GM23248 (cell line): ENCODE data around the gene ZMAT5. TPM values are rescaled to one million over a fixed set of nuclear protein-coding genes. Genes with fewer than 3 reads are reported as not detected.

Experiments used
- DNase-seq: peaks from one replicate; pipeline ENCODE4 v3.0.0-alpha.2; 2015
- H2AFZ ChIP-seq: fragments of 200-600 bp; sonication (generic); 2 replicates; pipeline ENCODE4 v1.6.1; 2016; ENCODE audit warnings: antibody characterized with exemption
- H3F3A ChIP-seq: fragments of 200-600 bp; sonication (generic); 2 replicates; pipeline ENCODE4 v1.6.1; 2016; ENCODE audit warnings: mild to moderate bottlenecking, antibody characterized with exemption, mixed run types; ENCODE audit not compliant: insufficient read depth
- H3K27ac ChIP-seq: fragments of 200-600 bp; sonication (generic); 2 replicates; pipeline ENCODE4 v1.5.1; 2016; ENCODE audit warnings: mild to moderate bottlenecking
- H3K27me3 ChIP-seq: fragments of 200-600 bp; sonication (generic); replicated peaks from 2 replicates; pipeline ENCODE4 v1.6.1; 2016; ENCODE audit warnings: mild to moderate bottlenecking; ENCODE audit not compliant: insufficient read depth
- H3K36me3 ChIP-seq: fragments of 200-600 bp; sonication (generic); 2 replicates; pipeline ENCODE4 v1.6.1; 2016; ENCODE audit warnings: low read depth, mild to moderate bottlenecking
- H3K4me1 ChIP-seq: fragments of 200-600 bp; sonication (generic); 2 replicates; pipeline ENCODE4 v1.6.1; 2016; ENCODE audit warnings: mild to moderate bottlenecking; ENCODE audit not compliant: insufficient read depth
- H3K4me2 ChIP-seq: fragments of 200-600 bp; sonication (generic); one replicate; pipeline ENCODE4 v1.6.1; 2016; ENCODE audit warnings: mild to moderate bottlenecking; ENCODE audit not compliant: unreplicated experiment
- H3K4me3 ChIP-seq: fragments of 200-600 bp; sonication (generic); 2 replicates; pipeline ENCODE4 v1.5.1; 2016; ENCODE audit warnings: mild to moderate bottlenecking
- H3K79me2 ChIP-seq: fragments of 200-600 bp; sonication (generic); 2 replicates; pipeline ENCODE4 v1.6.1; 2016; ENCODE audit warnings: mild to moderate bottlenecking; ENCODE audit not compliant: insufficient read depth
- H3K9ac ChIP-seq: fragments of 200-600 bp; sonication (generic); 2 replicates; pipeline ENCODE4 v1.6.1; 2016; ENCODE audit warnings: mild to moderate bottlenecking
- H3K9me2 ChIP-seq: fragments of 200-600 bp; sonication (generic); 2 replicates; pipeline ENCODE4 v1.6.1; 2016; ENCODE audit warnings: mixed run types, mild to moderate bottlenecking, moderate library complexity; ENCODE audit not compliant: insufficient read depth
- H3K9me3 ChIP-seq: fragments of 200-600 bp; sonication (generic); one replicate; pipeline ENCODE4 v1.6.1; 2017; ENCODE audit warnings: low read depth
- H4K20me1 ChIP-seq: fragments of 200-600 bp; sonication (generic); 2 replicates; pipeline ENCODE4 v1.6.0; 2016; ENCODE audit not compliant: insufficient read depth
- EZH2 ChIP-seq: fragments of 200-600 bp; sonication (generic); IDR thresholded peaks from 2 replicates; pipeline ENCODE4 v1.6.1; 2018; ENCODE audit warnings: antibody characterized with exemption, mild to moderate bottlenecking; ENCODE audit not compliant: insufficient read depth, poor library complexity, severe bottlenecking
- EZH2phosphoT487 ChIP-seq: fragments of 200-600 bp; sonication (generic); IDR thresholded peaks from 2 replicates; pipeline ENCODE4 v1.6.1; 2018; ENCODE audit warnings: antibody characterized with exemption, moderate library complexity, mild to moderate bottlenecking, low read depth; ENCODE audit not compliant: insufficient read depth
- WGBS, 2 experiments: methylation state at CpG; one replicate each; pipeline ENCODE4 v1.1.6; 2015 to 2017; ENCODE audit warnings: low lambda C conversion rate in 2 of 2, low coverage in 1 of 2; ENCODE audit errors: missing lambda C conversion rate in 2 of 2; 5-methylcytosine and 5-hydroxymethylcytosine counted together
- in situ Hi-C: fragments of 300-500 bp; cut with MboI; formaldehyde crosslinking; loops from 2 replicates; pipeline ENCODE4 v1.15.0; 2020
- polyA plus RNA-seq: library from polyadenylated mRNA; unstranded; fragments of >200 nt; fragmentation: Nextera tagmentation; extraction: Ambion mirVana; gene quantifications from 2 replicates; pipeline ENCODE4 v1.2.1, GENCODE V29; 2016
- total RNA-seq: library from RNA; depleted of rRNA; stranded (reverse); fragments of >200 nt; shearing (Covaris generic); gene quantifications from 2 replicates; pipeline ENCODE4 v1.2.3, GENCODE V29; 2014

The ZMAT5 gene
- total and polyA plus RNA-seq, 2 experiments from 2014 or later, result 11.3 to 35.8 TPM

DNA sequence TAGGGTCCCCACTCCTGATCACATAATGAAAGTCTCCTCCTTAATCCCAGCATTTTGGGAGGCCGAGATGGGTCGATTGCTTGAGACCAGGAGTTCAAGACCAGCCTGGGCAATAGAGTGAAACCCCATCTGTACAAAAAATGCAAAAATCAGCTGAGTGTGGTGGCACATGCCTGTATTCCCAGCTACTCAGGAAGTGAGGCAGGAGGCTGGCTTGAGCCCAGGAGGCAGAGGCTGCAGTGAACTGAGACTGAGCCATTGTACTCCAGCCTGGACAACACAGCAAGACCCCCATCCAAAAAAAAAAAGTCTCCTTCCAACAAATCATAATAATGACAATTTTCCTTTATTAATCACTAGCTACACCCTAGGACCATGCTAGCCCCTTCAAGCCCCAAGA is 15.1 kb downstream of the ZMAT5 start:
- Histone ChIP-seq H3K9me3 (no peaks in the 10 kb centered on the region), H2AFZ (no peak overlapping the region), H4K20me1 (no peaks in the 10 kb centered on the region; the same call in 1 of the 2 replicates), H3K4me1 (no peaks in the 10 kb centered on the region), H3F3A (no peaks in the 10 kb centered on the region), H3K27me3 (no peaks in the 10 kb centered on the region), H3K9me2 (no peaks in the 10 kb centered on the region), H3K36me3 (no peaks in the 10 kb centered on the region), H3K4me2 (no peak overlapping the region), H3K79me2 (no peaks in the 10 kb centered on the region), H3K27ac (no peak overlapping the region), H3K4me3 (no peak overlapping the region), H3K9ac (no peak overlapping the region)
- in situ Hi-C loops, result no loop called here
- 94 to 95% methylated on average over 2 of the region's 2 CpGs for WGBS, 2 experiments
- DNase-seq, result no peak
- TF ChIP-seq EZH2, result no peak
- TF ChIP-seq EZH2phosphoT487, result no peak

DNA sequence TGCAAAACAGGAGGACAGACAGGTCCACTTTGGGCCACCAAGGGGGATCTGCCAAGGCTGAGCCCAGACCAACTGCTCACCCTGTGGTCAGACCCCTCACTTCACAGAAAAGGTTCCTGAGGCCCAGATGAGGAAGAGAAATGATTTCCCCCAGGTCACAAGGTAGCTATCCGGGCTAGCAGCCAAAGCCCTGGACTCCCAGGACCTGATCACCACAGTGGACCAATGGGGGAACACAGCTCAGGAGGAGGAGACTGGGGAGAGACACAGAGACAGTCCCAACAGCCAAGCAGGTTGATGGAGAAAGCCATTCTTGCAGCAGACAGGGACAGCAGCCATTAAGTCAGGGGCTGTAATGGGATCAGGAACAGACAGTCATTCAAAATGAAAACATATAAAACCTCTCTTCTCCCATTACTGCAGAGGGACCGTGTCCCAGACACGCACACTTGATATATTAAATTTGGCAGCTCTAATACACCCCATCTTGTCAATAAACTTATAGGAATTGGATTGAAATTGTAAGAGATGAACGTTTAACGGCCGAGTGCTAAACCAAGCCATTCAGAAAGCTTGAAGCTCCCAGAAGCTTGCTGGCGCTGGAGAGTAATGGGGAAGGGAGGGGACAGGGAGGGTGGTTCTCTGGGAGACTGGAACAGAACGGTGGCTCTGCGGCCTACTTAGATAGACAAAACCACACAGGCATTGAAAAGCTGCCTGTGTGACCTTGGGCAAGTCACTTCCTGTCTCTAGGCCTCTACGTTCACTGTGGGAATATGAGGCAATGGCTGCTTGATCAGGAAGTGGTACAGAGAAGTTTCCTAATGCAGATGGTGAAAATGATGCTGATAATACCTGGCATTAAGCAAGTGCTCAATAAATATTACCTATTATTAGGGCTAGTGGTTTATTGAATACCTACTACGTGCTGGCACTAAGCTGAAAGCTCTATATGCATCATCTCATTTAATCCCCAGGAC is 16.0 kb downstream of the ZMAT5 start:
- Histone ChIP-seq H3K9ac (no peak overlapping the region), H3K9me2 (no peaks in the 10 kb centered on the region), H3K4me1 (no peaks in the 10 kb centered on the region), H3K4me2 (no peak overlapping the region), H3F3A (no peaks in the 10 kb centered on the region), H4K20me1 (no peaks in the 10 kb centered on the region; the same call in 1 of the 2 replicates), H3K36me3 (no peaks in the 10 kb centered on the region), H3K27ac (no peak overlapping the region), H3K79me2 (no peaks in the 10 kb centered on the region), H3K4me3 (no peak overlapping the region), H3K27me3 (no peaks in the 10 kb centered on the region), H3K9me3 (no peaks in the 10 kb centered on the region), H2AFZ (no peak overlapping the region)
- TF ChIP-seq EZH2 (no peak), EZH2phosphoT487 (no peak)
- 90 to 93% methylated on average over 11 of the region's 11 CpGs for WGBS, 2 experiments
- DNase-seq, result no peak
- in situ Hi-C loops, result no loop called here

DNA sequence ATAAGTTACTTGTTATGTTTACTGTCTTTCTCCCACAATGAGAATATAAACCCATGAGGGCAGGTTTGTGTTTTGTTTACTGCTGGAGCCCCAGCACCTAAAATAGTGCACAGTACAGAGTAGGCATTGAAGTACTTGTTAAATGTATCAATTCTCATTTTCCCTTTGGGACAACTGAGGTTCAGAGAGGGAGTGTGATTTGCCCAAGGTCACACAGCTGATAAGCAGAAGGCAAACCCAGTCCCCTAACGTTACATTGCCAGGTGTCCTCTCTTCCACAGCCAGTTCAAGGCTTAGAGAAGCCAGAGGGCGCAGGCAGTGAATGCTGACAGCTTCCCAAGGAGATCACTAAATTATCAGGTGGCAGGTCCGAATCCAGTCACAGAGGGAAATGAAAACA is 16.8 kb downstream of the ZMAT5 start:
- 94 to 96% methylated on average over 3 of the region's 3 CpGs for WGBS, 2 experiments
- Histone ChIP-seq H3K27me3 (no peaks in the 10 kb centered on the region), H3K36me3 (no peaks in the 10 kb centered on the region), H3K9me2 (no peaks in the 10 kb centered on the region), H3K4me3 (no peak overlapping the region), H2AFZ (no peak overlapping the region), H3K79me2 (no peaks in the 10 kb centered on the region), H3K9me3 (no peaks in the 10 kb centered on the region), H3K4me2 (no peak overlapping the region), H3K9ac (no peak overlapping the region), H3F3A (no peaks in the 10 kb centered on the region), H3K4me1 (no peaks in the 10 kb centered on the region; the same call in 1 of the 2 replicates), H3K27ac (no peak overlapping the region), H4K20me1 (no peaks in the 10 kb centered on the region; the same call in 1 of the 2 replicates)
- DNase-seq, result no peak
- TF ChIP-seq EZH2phosphoT487 (no peak), EZH2 (no peak)
- in situ Hi-C loops, result no loop called here

DNA sequence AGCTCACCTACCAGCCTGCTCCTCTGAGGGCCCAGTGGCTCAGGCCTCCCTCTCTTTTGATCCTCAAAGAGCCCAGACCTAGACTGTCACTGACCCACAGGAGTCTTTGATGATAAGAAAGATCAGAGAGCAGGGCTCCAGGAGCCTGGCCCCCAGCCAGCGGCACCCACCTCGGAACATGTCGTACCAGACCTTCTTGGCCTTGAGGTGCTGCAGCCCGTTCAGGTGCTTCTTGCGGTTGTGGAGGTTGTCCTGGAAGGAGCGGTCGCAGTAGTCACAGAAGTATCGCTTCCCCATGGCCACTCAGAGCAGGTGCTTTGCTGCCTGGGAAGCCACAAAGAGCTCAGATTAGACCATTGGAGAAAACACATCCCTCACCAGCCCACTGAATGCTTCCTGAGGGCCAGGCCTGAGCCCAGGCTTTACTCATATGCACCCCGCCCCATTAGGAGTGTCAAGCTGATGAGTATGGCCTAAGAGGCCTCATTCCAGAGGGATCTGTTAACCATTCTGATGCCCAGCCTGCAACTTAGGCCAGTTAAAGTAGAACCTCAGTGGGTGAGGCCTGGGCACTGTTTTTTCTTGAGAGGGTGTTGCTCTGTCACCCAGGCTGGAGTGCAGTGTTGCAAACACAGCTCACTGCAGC is 18.4 kb downstream of the ZMAT5 start:
- Histone ChIP-seq H3K79me2 (no peaks in the 10 kb centered on the region), H4K20me1 (no peaks in the 10 kb centered on the region; the same call in 1 of the 2 replicates), H3F3A (no peaks in the 10 kb centered on the region), H3K4me1 (no peaks in the 10 kb centered on the region; the same call in 1 of the 2 replicates), H2AFZ (no peak overlapping the region), H3K4me2 (no peak overlapping the region), H3K9me2 (no peaks in the 10 kb centered on the region), H3K27me3 (no peaks in the 10 kb centered on the region), H3K9ac (no peak overlapping the region), H3K36me3 (no peaks in the 10 kb centered on the region), H3K4me3 (no peak overlapping the region), H3K9me3 (no peaks in the 10 kb centered on the region), H3K27ac (no peak overlapping the region)
- WGBS, 2 experiments, result 91 to 95% methylated on average over 9 of the region's 9 CpGs
- in situ Hi-C loops, result no loop called here
- TF ChIP-seq EZH2 (no peak), EZH2phosphoT487 (no peak)
- peak; percentile 57 for DNase-seq
